ENCODE results near the gene CPN2. TPM values are rescaled to one million over a fixed set of nuclear protein-coding genes. Genes with fewer than 3 reads are reported as not detected.

CPN2 gene
- total RNA-seq, 4 donors from 2014 or later = 0.15 TPM; not detected in 3

DNA sequence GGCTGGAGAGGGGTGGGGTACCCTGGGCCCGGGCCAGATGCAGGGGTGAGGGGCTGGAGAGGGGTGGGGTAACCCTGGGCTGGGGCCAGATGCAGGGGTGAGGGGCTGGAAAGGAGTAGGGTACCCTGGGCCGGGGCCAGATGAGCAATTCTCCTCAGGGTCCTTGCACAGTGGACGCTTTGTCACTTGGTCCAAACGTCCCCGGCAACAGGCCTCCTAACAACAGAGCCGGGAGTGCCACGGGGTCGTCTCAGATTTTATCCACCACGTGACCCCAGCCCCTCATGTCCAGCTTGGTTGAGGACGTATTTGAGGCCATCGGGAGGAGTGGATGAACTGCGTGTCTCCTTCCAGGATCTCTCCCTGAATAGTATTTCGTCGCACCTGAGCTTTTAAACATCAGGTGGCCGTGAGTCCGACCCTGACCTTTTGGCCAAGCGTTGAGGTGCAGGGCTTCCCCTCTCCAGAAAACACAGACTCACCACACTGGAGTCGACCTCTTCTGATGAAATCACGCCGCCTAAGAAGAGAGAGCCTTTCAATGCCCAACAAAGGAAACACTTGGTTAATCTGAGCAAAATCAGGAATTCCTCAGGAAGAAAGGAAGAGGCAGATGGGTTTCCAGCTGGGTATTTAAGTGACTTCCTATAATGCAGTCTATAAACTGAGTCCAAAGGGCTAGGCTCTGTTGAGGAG, 31.2 kb upstream of the CPN2 start:
- Histone ChIP-seq H3K27me3 (no peaks in the 10 kb centered on the region), H3K36me3 (no peaks in the 10 kb centered on the region), H3K4me1 (no peaks in the 10 kb centered on the region), H3K4me3 (no peak overlapping the region), H3K9me3 (no peaks in the 10 kb centered on the region), H3K27ac (no peak overlapping the region)
- no peak for DNase-seq
- TF ChIP-seq, protein P1, sequence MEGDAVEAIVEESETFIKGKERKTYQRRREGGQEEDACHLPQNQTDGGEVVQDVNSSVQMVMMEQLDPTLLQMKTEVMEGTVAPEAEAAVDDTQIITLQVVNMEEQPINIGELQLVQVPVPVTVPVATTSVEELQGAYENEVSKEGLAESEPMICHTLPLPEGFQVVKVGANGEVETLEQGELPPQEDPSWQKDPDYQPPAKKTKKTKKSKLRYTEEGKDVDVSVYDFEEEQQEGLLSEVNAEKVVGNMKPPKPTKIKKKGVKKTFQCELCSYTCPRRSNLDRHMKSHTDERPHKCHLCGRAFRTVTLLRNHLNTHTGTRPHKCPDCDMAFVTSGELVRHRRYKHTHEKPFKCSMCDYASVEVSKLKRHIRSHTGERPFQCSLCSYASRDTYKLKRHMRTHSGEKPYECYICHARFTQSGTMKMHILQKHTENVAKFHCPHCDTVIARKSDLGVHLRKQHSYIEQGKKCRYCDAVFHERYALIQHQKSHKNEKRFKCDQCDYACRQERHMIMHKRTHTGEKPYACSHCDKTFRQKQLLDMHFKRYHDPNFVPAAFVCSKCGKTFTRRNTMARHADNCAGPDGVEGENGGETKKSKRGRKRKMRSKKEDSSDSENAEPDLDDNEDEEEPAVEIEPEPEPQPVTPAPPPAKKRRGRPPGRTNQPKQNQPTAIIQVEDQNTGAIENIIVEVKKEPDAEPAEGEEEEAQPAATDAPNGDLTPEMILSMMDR (IDR thresholded peaks at IDR 0.05) = no peak
- no peak for TF ChIP-seq POLR2A (IDR thresholded peaks at IDR 0.05)
- intact Hi-C loops (cut with DNase I; ENCODE audit: low total_unique reads) = no loop called here

DNA sequence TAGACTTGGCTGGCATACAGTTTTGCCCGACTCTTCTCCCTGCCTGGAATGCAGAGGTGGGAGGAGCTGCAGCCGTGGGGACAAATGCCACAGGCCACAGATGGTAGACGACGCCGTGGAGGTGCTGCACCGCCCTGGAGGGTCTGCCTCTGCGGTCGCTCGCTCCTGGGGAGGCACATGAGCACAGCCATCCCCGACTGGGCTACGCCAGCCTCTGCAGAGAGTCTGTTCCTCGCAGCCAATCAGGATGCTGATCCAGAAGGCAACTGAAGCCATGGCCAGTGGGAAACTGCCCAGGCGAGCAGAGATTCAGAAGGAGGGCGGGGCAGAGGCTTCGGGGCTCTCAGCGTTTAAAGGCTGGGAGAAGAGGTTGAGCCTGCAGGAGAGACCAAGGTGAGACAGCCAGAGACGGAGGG, 30.3 kb upstream of the CPN2 start:
- no peak for TF ChIP-seq POLR2A (IDR thresholded peaks at IDR 0.05)
- TF ChIP-seq, protein P1 (IDR thresholded peaks at IDR 0.05) = no peak
- DNase-seq = no peak
- Histone ChIP-seq H3K27me3 (no peaks in the 10 kb centered on the region), H3K4me3 (no peak overlapping the region), H3K4me1 (no peaks in the 10 kb centered on the region), H3K27ac (no peak overlapping the region), H3K36me3 (no peaks in the 10 kb centered on the region), H3K9me3 (no peaks in the 10 kb centered on the region)
- intact Hi-C loops (cut with DNase I; ENCODE audit: low total_unique reads) = no loop called here

DNA sequence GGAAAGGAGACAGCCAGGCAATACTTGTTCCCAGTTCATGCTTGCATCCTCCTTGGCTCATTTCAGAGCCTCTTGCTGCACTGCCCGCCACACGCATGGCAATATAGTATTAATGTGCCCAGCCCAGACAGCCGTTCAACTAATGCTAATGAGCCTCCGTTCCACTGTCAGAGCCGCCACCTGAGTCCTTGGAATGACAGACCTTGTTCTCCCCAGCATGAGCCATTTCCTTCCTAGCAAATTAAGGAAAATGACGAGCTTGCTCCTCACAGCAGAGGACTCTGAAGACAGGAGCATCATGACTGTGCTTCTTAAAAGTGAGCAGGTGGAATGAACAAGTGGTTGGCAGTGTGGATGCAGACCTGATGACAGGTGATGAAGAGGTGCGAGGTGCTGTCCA, 29.2 kb upstream of the CPN2 start:
- Histone ChIP-seq H3K9me3 (no peaks in the 10 kb centered on the region), H3K4me1 (no peaks in the 10 kb centered on the region), H3K27me3 (no peaks in the 10 kb centered on the region), H3K36me3 (no peaks in the 10 kb centered on the region), H3K4me3 (no peak overlapping the region), H3K27ac (no peak overlapping the region)
- intact Hi-C loops (cut with DNase I; ENCODE audit: low total_unique reads) = no loop called here
- no peak for DNase-seq
- TF ChIP-seq POLR2A (IDR thresholded peaks at IDR 0.05) = no peak
- TF ChIP-seq, protein P1 (IDR thresholded peaks at IDR 0.05) = no peak

DNA sequence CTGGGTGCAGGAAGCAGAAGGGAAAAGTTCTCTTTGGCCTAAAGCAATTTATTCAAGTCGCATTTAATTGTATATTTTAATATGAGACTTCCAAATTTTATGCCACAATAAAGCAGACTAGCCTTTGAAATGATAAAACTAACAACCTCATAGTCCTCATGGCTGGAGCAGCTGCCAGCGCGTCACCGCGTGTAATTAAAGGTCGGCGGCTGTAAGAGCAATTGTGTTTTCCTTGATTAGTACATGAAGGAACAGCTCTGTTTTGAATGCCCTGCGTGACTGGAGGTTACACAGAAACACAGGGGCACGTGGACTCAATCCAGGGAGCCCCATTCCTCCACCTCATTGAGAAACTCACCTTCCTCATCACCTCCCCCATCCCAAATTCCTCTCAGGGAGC, 28.5 kb upstream of the CPN2 start:
- TF ChIP-seq POLR2A (IDR thresholded peaks at IDR 0.05) = no peak
- TF ChIP-seq, protein P1 (IDR thresholded peaks at IDR 0.05) = no peak
- H3K27ac ChIP-seq = no peak overlapping the region
- no peaks in the 10 kb centered on the region for H3K27me3 ChIP-seq
- H3K9me3 ChIP-seq = no peaks in the 10 kb centered on the region
- no peak overlapping the region for H3K4me3 ChIP-seq
- intact Hi-C loops (cut with DNase I; ENCODE audit: low total_unique reads) = no loop called here
- no peaks in the 10 kb centered on the region for H3K4me1 ChIP-seq
- no peaks in the 10 kb centered on the region for H3K36me3 ChIP-seq
- DNase-seq = no peak

DNA sequence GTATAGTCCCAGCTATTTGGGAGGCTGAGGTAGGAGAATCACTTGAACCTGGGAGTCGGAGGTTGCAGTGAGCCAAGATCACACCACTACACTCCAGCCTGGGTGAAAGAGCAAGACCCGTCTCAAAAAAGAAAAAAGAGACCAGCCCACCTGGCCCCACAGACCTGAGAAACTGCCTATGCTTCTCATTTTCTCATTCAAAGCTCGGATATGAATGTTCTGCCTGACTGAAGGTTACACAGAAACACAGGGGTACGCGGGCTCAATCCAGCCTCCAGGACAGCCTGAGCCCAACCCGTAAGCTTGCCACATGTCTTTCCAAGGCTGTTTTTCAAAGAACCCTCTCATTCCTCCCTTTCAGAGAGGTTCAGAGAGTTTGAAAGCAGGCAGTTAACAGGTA, 28.1 kb upstream of the CPN2 start:
- Histone ChIP-seq H3K36me3 (no peaks in the 10 kb centered on the region), H3K4me1 (no peaks in the 10 kb centered on the region), H3K27me3 (no peaks in the 10 kb centered on the region), H3K9me3 (no peaks in the 10 kb centered on the region), H3K4me3 (no peak overlapping the region), H3K27ac (no peak overlapping the region)
- intact Hi-C loops (cut with DNase I; ENCODE audit: low total_unique reads) = no loop called here
- TF ChIP-seq, protein P1 (IDR thresholded peaks at IDR 0.05) = no peak
- no peak for TF ChIP-seq POLR2A (IDR thresholded peaks at IDR 0.05)
- DNase-seq = no peak

Data from uterus (tissue), 4 donors.